HG02943 (cell line): ENCODE results near the gene KCNA2.

ENCODE experiments used
- ATAC-seq: cut with Tn5 transposase; IDR thresholded peaks from one replicate; pipeline ENCODE4 v1.9.1; 2021; ENCODE audit warnings: mild to moderate bottlenecking, low read depth, moderate library complexity; ENCODE audit not compliant: unreplicated experiment

Gene KCNA2

DNA sequence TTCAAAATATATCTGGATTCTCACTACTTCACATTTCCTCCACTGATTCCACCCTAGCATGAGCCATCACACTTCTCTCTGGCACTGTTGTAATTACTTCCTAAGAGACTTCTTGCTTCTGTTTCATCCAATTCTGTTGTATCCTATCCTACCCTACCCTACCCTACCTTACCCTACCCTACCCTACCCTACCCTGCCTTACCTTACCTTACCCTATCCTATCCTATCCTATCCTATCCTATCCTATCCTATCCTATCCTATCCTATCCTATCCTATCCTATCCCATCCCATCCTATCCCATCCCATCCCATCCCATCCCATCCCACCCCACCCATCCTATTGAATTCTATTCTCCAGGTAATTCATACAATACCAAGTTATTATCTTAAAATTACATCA lies 29.7 kb downstream of the KCNA2 start:
- no peak for ATAC-seq

DNA sequence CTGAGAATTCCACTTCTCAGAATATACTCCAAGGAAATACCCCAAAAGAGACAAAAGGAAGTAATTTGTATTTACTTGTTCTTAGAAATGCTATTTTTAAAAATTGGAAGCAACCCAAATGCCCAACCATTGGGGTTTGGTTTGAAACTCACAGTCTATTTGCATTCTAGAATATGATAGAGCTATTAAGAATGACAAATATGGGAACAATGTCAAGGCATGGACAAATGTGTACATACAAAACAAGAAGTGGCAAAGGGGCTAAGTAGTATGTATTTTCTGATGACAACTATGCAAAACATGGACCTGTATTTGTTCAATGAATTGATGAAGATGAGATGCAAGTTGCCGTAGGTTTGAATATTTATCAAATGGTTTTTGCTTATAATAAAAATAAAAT lies 32.8 kb downstream of the KCNA2 start:
- ATAC-seq = no peak

DNA sequence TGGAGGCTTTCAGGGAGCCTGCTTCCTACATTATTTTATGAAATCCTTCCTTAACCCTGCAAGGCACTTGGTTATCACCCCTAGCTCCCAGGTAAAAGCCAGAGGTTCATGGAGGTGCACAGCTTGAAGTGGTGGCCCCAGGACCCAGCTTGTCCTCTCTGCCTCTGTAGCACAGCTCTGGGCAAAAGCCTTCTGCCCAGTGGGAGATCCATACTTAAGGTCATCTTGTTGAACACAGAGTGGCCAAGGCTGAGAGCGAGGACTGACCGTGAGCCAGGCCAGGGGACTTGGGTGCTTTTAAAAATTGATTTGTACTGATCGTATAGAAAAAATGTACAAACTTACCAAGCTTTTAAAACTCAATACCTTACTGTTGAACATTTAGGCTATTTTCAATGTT lies 33.4 kb downstream of the KCNA2 start:
- ATAC-seq = no peak

DNA sequence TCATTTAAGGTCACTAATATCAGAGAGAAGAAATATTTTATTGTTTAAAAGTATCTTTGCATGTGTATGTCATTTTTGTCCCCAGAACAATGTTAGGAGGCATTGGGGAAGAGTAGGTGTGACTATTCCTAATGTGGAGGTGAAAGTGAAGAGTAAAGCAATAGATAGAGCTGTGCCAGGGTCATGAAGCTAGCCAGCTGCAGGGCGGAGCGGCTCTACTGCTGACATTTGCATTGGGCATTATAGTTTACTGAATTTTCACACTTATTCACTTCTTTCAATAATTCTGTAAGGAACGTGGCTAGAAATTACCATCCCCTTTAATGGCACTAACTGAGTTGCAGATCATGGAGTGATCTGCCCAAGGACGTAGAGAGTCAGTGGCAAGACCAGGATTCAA lies 35.3 kb downstream of the KCNA2 start:
- ATAC-seq = no peak

DNA sequence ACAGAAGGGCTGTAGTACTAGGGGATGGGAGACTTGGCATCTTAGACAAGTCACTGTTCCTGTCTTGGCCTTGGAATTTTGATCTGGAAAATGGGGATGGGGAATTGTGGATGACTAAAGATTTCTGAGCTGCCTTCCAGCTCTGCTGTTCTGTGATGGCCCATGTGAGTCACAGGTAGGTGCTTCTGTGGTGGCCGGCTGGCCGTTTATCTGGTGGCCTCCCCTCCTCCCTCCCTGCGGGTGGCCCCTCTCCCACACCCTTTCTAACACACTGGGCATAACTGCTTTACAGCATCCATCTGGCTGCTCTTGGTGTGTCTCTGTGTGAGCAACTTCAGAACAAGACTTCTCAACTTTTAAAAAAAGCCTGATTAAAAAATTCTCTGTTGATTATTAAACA lies 35.9 kb downstream of the KCNA2 start:
- ATAC-seq = no peak

DNA sequence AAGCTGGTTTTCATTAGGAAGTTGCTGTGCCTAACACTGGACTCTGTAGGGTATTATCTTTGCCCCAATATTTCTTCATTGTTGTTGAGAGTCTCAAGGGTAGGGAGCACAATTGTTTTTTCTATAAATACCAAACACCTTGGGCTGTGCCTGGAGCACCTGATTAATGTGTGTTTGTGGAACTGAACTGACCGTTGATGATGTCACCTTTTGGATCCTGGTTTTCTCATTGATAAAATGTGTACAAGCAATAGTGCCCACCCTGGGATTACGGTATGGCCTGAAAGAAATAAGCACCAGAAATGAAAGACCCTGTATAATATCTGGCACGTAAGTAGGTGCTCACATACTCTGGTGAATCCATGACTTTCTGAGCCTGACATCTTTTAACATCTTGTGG lies 39.3 kb downstream of the KCNA2 start:
- ATAC-seq = no peak

DNA sequence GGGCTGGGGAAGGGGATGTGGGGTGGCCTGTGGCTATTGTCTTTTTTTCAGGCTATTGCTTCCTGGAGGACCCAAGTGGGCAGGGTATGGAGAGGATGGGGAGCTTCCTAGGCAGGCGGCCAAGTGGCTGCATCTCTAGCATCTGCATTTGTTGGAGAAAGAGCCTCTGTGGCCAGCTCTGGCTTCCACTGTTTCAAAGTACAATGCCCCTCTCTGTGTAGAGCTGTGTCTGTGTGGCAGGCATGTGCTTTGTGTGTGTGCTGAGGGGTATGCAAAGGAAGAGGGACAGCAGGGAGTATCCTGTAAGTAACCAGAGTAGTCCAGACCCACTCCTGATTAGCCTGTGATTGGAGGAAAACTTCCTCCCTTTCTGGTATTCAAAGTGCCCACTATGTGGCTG lies 40.6 kb downstream of the KCNA2 start:
- no peak for ATAC-seq

DNA sequence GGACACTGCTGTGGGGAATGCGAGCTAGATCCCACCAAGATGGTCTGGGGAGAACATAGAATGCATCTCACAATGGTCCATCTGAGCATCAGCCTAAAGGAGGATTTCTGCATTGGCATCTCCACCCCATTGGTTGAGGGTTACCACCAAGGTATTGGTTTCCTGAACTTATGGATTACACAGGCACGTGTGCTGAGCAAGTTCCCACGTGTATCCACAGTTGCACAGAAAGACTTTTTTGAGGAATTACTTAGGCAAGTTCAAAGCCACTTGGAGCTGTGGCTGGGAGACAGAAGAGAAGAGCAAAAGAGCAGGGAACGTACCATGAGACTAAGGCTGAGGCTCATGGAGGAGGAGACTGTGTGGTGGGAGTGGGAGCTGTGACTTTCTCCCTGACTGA lies 43.1 kb downstream of the KCNA2 start:
- ATAC-seq = no peak

DNA sequence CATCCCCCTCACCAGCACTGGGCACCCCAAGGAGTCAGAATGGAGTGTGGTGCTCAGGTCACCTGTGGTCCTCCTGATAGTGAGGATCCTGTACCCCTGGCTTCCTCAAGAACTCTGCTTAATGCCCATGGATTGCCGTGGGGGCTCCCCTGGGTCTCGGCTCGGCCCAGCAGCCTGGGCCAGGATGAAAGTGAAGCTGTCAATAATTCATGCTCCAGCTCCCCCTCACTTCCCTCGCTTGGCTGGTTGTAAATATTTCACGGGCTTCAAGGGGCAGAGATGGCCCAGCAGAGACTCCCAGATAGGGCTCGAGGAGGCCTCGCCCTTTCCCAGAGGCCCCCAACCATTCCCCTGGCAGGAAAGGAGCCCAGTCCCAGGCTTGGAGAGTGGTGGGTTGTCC lies 44.6 kb downstream of the KCNA2 start:
- ATAC-seq = no peak

DNA sequence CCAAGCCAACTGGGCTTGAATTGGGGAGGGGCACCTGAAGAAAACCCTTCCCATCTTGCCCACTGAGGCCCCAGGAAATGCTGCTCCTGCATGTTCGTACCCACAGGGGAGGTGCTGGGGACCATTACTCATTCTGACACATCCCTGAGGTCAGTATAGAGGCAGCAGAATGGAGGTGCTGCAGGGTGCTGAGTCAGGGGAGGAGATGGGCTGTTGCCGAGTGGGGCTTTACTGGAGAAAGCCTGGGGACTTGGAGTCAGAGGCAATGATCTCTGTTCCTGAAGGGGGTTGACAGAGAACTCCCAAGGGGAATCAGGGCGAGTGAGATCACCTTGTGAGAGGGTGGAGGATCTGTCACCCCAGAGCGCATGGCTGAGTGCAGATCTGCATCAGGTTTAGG lies 47.0 kb downstream of the KCNA2 start:
- no peak for ATAC-seq

DNA sequence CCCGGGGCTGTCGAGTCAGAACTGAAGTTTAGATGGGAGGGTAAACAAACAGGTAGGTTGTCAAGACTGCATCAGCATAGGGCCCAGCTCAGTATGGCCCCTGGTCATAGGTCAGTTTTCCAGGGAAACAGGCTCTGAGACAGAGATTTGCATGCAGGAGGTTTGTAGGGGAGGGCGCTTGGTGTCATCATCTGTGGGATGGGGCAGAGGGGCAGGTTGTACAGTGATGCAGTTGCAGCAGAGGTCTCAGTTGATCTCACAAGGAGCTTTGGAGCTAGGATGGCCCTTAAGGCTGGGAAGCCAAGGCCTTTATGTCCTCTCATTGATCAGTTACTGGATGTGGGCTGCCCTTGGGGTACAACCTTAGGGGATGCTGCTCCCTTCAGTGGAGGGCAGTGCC lies 48.7 kb downstream of the KCNA2 start:
- no peak for ATAC-seq

DNA sequence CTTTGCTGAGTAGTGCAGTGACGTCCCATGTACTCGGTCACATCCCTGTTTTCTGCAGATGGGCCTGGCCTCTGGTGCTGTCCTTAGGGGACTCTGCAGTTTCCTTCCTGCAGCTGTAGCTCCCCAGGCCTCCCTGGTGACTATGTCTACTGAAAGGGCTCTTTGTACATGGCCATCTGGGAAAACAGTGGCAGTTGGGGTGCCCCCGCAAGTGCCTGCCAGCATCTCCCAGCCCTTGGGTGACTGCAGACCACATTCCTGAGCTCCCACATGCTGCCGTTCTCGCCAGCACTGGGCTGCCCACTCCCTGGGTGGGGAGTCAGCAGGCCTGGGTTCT lies 49.7 kb downstream of the KCNA2 start:
- no peak for ATAC-seq

DNA sequence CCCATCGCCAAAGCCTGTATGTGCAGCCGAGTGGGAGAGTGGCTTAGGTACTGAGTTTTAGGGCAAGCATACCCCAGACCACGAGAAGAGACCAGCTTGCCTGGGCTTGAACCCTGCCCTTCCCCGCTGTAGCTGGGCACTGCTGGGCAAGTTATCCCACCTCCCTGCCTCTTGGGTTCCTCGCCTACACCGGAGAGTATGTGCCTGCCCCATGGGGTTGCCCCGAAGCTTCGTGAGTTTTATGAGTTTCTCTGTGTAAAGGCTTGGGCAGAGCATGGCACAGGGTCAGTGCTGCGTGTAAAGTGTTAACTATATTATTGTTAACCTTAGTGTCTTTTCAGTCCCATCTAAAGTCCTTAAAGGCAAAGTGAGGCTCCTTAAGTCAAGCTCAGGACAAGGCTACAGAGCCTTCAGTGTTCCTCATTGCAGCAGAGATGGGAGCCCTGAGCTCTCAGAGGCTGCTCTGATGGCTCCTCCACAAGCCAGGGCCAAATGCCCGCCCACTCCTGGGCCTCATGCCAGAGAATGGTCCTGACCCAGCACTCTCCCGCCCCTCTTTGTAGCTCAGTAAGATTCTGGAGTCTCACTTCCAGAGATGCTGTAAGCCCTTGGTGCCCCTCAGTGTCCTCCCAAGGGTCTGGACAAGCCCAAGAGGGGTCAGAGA lies 50.2 kb downstream of the KCNA2 start:
- no peak for ATAC-seq

DNA sequence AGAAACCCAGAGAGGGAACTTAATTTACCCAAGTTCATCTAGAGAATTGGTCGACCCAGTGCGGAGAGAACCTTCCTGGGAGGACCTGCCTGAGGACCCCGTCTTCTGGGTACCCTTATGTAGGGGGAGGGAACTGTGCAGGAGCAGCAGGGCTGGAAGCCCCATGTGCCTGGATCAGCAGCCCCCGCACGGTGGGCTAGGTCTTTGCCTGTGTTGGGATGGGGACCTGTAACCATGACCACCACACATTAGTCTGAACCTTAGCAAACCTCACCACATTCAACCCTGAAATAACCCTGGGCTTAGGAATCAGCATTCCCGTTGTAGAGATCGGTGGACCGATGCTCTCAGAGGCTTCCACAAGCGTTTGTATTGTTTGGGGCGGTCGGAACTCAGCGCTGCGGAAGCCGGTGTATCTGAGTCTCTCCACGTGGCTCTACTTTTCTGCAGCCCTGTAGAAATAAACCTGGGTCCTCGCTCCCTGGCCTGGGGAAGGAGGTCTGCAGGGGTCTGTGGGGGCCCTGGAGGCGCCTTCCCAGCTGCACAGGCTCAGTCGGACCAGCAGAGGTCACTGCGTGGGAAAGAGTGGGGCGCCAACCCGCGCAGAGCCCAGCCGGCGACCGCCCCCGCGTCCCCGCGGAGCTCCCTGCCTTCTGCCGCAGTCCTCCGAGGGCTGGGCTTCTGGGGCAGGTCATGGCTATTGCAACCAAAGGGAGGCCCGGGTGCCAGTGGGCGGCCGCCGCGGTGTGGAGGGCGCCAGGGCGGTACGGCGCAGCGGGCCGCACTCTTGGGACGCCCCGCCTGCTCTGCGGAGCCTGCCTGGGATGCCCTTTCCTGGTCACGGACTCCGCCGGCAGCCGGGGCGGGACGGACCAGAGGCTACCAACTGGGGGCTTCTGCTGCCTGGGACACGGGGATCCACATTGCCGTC lies 51.0 kb downstream of the KCNA2 start:
- ATAC-seq = no peak

DNA sequence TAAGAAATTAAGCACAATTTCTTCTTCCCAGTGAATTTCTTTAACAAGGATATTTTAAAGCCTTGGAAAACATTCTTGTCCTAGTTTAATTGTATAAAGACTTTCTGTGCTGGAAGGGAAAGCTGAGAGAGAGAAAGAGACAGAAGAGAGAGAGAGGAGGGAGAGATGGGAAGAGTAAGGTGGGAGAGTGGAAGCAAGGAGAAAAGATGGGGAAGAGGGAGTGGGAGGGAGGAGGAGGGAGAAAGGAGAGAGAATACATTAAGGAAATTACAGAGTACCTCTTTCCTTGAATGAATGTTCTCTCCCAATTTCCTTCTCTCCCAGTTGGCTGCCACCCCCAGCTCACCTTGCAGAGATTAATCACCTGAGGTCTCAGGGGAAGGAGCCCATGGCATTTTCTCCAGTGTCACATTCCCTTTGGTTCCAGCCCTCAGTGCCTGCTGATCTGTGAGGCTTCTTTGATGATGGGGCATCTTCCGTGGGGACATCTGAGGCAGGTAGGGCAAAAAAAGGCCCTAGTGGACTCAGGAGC lies 54.8 kb downstream of the KCNA2 start:
- ATAC-seq = no peak

DNA sequence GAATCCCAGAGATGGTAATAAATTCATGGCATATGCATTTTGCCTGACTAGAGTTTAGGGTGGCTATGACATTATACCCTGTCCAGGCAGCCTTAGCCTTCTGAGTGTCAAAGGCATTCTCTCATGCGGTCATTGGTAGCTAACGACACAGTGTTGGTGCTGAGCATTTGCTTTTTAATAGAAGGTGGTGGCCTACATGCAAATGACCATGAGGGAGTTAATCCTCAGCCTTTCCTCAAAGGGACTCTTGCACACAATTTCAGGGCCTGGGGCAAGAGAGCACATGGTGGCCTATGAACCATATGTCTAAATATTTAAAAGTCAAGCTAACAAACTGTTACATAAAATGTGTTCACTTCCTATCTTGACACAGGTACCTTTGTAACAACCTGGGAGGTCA lies 56.3 kb downstream of the KCNA2 start:
- no peak for ATAC-seq

DNA sequence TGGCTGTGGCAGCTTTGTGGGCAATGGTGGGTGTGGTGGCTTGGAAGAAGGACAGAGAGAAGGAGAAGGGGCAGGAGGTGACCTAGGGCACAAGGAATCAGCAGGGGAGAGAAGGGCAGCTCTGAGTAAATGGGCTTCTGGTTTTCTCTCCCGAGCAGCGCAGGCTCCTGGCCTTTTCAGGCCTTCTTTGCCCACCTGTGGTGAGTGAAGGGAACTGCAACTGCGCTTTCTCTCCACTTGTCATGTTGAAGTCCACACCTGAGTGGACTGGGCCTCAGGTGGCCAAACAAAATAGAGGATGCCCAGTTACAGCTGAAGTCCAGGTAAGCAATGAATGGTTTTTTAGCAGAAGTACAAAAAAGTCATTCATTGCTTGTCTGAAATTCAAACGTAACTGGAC lies 57.8 kb downstream of the KCNA2 start:
- no peak for ATAC-seq

DNA sequence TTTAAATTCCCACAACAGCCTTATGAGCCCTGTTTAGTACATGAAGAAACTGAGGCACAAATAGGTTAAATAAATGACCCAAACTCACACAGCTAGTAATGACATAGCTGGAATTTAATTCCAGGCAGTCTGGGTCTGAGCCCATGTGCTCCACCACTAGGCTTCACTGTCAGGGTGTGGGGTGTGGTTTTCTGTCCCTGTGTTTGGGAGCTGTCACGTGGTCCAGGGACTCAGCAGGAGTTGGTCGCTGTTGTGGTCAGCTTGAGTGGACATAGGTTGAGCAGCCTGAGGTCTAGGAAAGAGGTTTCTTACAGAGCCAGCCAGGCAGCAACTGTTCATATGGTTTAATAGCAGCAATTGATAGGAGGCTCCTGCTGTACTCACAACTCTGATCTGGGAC lies 59.1 kb downstream of the KCNA2 start:
- no peak for ATAC-seq

DNA sequence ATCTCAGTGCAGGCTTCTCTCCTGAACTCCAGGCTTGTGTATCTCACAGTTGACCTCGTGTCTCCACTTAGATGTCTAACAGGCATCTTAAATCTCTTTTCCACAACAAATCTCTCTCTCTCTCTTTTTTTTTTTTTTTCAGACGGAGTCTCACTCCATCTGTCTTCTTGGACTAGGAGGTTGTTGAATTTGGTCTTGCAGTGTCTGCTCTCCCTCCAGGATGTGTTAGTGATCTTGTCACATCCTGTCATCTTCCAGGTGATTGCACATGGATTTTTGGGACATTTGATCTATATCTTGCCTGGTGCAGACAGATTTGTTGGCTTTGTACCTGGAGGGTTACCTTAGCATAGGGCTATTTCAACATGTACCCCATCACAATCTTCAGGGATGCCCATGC lies 60.7 kb downstream of the KCNA2 start:
- ATAC-seq = no peak

DNA sequence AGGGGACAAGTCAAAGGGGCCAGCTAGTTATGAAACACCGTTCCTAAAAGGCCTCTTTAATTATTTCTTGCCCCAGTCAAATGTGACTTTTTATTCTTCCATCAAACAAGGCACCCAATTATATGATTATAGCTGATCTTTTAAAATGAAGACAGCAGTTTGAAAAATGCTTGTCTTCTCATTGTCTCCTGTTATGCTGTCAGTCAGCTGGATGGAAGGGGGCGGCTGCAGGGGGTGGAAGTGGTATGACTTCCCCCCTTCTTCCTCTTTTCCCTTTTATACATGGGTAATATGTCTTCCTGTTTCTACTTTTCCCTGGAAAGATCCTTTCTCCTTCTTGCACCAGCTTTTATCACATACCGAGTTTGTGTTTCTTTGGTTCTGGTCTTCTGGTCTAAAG lies 61.4 kb downstream of the KCNA2 start:
- ATAC-seq = no peak
